ENCODE measurements around the gene SNN. TPM values are rescaled to one million over a fixed set of nuclear protein-coding genes. Genes with fewer than 3 reads are reported as not detected.

SNN gene
- total RNA-seq, 1 donor from 2014 or later = 23.1 TPM

DNA sequence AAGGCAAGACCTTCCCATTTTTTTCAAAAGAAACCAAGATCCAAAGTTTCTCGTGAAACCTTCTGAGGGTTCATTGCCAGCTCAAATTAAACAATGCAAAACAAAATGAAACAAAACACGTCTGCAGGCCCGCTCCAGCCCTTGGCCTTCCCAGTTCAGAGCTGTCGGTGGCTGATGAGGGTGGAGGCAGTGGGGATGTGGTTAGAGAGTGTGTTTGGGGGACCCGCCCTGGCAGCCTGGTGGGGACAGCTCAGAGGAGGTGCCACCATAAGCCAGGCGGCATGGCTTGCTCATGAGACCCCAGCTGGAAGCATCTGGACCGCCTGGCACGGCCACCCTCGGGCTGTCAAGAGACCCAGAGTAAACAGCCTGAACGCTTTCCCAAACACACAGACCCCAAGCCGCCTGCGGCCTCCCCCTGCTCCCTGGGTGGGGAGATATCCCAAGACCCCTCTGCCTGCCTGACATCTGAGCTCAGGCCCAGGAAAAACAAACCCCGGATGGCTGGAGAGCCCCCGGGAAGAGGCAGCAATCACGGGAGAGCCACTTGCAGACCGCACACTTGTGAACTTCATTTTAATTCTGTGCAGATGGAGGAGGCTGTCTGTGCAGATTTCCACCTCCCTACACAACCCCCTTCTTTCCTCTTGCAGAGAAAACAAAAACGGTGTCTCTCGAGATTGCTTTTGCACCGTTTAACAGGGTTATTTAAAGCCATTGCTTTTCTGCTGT, 46.2 kb upstream of the SNN start:
- no peaks in the 10 kb centered on the region for H3K9me3 ChIP-seq
- TF ChIP-seq POLR2A (IDR thresholded peaks at IDR 0.05) (no peak), POLR2AphosphoS5 (IDR thresholded peaks at IDR 0.05; ENCODE audit: insufficient read depth in 1 of 2, low read depth in 1 of 2) (no peak), CTCF (IDR thresholded peaks at IDR 0.05) (no peak)
- no peaks in the 10 kb centered on the region for H3K36me3 ChIP-seq
- H3K4me3 ChIP-seq = peak overlapping the region; percentile 5 to 39
- intact Hi-C loops (cut with DNase I) = no loop called here
- H3K27me3 ChIP-seq = no peaks in the 10 kb centered on the region
- H3K27ac ChIP-seq = peak overlapping the region; percentile 88
- DNase-seq (ENCODE audit: extremely low spot score in 2 of 2) = no peak
- H3K4me1 ChIP-seq = peaks cover 32% of the 10 kb centered on the region

DNA sequence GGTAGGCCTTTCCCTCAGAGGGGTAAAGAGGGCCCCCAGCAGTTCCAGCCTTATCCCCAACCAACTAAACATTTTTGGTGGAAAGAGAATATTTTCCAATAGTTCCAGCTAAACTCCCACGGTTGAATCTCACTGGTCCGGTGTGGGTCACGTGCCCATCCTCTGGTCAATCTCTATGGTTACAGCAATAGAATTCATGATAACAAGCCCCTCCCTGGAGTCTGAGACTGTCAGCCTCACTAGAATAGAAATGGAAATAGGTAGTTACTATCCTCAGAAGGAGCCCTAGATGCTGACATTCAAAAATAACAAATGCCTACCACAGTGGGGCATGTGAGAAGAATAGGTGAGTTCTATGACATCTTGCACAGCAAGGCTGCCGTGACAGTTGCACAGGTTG, 44.0 kb upstream of the SNN start:
- H3K27ac ChIP-seq = no peak overlapping the region
- H3K4me1 ChIP-seq = peaks cover 36% of the 10 kb centered on the region
- DNase-seq (ENCODE audit: extremely low spot score in 2 of 2) = no peak
- intact Hi-C loops (cut with DNase I) = no loop called here
- TF ChIP-seq POLR2AphosphoS5 (IDR thresholded peaks at IDR 0.05; ENCODE audit: insufficient read depth in 1 of 2, low read depth in 1 of 2) (no peak), CTCF (IDR thresholded peaks at IDR 0.05) (no peak), POLR2A (IDR thresholded peaks at IDR 0.05) (no peak)
- no peaks in the 10 kb centered on the region for H3K36me3 ChIP-seq
- no peaks in the 10 kb centered on the region for H3K27me3 ChIP-seq
- no peak overlapping the region for H3K4me3 ChIP-seq
- no peaks in the 10 kb centered on the region for H3K9me3 ChIP-seq

DNA sequence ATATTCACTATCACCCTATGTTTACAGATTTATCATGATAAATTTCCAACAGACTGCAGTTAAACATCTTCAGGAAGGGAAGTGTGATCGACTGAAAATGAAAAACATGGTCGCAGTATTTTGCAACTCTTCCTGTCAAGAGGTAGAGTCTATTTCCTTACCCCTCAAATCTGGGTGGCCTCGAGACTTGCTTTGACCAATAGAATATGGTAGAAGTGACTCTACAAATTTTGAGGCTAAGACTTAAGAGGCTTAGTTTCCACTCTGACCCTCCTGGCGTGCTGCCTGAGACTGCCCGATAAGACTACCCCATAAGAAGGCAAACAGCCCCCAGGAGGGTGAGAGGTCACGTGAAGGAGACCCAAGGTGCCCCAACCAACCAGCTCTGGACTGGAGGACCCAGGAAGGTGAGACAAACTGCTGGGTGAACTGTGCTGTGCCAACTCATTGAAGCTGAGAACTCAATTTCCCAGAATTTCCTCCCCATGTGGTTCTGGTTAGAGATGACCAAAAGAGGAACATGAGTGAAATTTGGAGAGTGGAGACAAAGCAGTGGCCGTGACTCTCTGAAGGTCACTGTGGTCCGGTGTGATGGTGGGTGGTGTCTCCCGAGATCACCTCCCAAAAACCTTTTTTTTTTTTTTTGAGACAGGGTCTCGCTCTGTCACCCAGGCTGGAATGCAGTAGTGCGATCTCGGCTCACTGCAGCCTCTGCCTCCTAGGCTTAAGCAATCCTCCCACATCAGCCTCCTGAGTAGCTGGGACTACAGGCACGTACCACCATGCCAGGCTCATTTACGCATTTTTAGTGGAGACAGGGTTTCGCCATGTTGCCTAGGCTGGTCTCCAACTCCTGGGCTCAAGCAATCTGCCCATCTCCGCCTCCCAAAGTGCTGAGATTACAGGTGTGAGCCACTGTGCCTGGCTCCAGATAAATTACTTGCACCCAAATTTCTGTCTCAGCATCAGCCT, 43.3 kb upstream of the SNN start:
- Histone ChIP-seq H3K9me3 (no peaks in the 10 kb centered on the region), H3K27me3 (no peaks in the 10 kb centered on the region), H3K36me3 (no peaks in the 10 kb centered on the region), H3K27ac (peak overlapping the region; percentile 64), H3K4me3 (no peak overlapping the region), H3K4me1 (peaks cover 37% of the 10 kb centered on the region)
- intact Hi-C loops (cut with DNase I) = no loop called here
- no peak for DNase-seq (ENCODE audit: extremely low spot score in 2 of 2)
- TF ChIP-seq POLR2AphosphoS5 (IDR thresholded peaks at IDR 0.05; ENCODE audit: insufficient read depth in 1 of 2, low read depth in 1 of 2) (peak in 1 of 2 donors; percentile 13), CTCF (IDR thresholded peaks at IDR 0.05) (no peak), POLR2A (IDR thresholded peaks at IDR 0.05) (no peak)

DNA sequence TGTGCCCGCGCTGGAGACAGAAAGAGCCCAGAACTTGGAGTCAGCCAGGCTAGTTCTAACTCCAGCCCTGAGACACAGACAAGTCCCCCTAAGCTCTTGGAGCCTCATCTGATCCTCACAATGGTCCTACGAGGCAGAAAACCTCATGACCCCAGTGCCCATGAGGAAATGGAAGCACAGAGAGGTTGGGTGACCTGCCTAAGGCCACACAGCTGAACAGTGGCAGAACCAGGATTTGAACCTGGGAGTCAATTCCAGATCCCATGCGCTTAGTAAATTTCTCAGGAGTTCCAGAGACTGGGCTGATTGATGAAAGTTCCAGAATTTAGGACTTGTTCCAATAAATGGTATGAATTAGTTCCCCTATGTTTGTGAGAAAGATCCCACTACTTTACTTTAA, 42.5 kb upstream of the SNN start:
- intact Hi-C loops (cut with DNase I) = no loop called here
- no peaks in the 10 kb centered on the region for H3K9me3 ChIP-seq
- H3K4me3 ChIP-seq = no peak overlapping the region
- no peaks in the 10 kb centered on the region for H3K27me3 ChIP-seq
- DNase-seq (ENCODE audit: extremely low spot score in 2 of 2) = no peak
- no peaks in the 10 kb centered on the region for H3K36me3 ChIP-seq
- H3K4me1 ChIP-seq = peaks cover 43% of the 10 kb centered on the region
- H3K27ac ChIP-seq = peak overlapping the region; percentile 64
- TF ChIP-seq POLR2A (IDR thresholded peaks at IDR 0.05) (no peak), POLR2AphosphoS5 (IDR thresholded peaks at IDR 0.05; ENCODE audit: insufficient read depth in 1 of 2, low read depth in 1 of 2) (no peak), CTCF (IDR thresholded peaks at IDR 0.05) (no peak)

All from vagina (tissue), 2 donors.